ENCODE results near the gene TMEM132E.

- TF ChIP-seq CTCF (IDR thresholded peaks at IDR 0.05) (no peak), RAD21 (conservative IDR thresholded peaks at IDR 0.05 in 1 of 2, IDR thresholded peaks at IDR 0.05 in 1 of 2) (no peak)
These were observed 104.0 kb downstream of the TMEM132E start for GRCh38 chr17:34683390-34683789.
